Hippocampal formation (tissue), 2 donors: ENCODE results near the gene SHISA6.

Experiments
- DNase-seq, 2 donors: peaks; one replicate each; lab custom pipeline; 2025; lab: John Stamatoyannopoulos, UW

SHISA6 gene

GRCh38 chr17:11458279-11458678, 217.3 kb downstream of the SHISA6 start:
- no peak for DNase-seq

DNA sequence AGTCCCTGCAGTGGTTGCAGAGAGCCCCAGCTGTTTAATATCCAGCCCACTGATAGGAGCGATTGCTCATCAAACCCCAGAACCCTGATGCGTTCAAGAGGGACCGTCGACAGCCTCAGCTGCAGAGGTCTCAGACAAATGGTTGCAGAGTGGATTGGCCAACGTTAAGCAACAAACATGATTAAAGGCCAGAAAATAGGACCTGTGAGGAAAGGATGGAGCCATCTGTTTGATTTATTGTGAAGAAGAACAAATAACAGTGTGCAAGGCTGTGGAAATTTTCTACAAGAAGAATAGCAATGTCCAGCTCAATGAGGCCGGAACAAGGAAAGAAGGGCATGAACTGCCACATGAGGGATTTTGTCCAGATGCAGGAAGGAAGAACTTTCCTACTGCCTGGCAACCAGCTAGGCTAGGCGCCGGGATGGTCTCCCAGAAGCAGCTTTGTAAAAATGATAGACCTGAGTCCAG, 218.9 kb downstream of the SHISA6 start:
- DNase-seq = no peak

GRCh38 chr17:11461993-11462548, 221.1 kb downstream of the SHISA6 start:
- no peak for DNase-seq

- DNase-seq = no peak
These were observed 226.6 kb downstream of the SHISA6 start for GRCh38 chr17:11467639-11468038.

DNA sequence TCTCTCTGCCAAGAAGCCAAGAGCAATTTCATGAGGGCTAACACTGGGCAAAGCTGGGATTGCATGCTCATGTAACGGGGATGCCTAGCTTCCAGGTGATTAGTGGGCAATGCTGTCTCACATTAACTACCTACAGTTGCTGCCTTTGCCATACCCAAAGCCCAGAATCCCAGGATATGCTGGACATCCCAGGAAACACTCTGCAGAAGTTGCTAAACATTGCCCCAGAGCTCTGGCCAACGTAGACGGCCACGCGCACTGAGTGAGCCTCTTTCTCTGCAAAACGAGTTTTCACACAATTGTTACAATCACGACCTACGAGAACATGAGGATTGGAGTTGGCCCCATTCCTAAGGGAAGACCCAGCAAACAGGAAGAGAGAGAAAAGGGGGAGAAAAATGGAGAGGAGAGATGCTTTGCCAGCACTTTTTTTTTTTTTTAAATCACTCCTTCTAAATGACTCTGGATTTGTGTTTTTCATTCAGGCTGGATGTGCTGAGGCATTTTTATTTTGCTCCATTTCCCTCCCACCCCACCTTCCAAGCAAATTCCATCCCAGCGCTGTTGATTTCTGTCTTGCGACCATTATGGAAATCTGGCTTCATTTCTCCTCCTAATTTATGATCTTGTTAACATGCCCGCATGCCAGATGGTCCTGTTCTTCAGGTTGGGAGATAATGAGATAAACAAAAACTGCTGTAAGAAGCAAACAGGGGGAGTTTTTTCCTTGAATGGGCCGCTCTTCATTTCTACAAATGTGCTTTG, 244.5 kb downstream of the SHISA6 start:
- no peak for DNase-seq

GRCh38 chr17:11486101-11486867, 245.3 kb downstream of the SHISA6 start:
- DNase-seq = no peak

DNA sequence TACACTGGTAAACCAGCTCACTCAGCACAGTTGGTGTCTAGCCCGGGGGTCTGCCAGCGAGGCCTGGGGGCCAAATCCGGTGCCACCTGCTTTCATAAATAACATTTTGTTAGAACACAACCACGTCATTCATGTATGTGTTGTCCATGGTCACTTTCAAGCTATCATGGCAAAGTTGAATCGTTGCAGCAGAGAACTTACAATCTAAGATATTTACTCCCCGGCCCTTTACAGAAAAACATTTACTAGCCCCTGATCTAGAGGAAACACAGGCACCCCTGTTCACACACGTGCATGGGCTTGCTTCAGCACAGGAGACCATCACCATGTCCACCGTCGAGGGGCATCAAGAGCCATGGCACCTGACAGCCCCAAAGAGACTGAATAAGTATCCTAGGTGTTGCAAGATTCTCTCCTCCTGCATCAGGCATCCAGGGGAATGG, 245.9 kb downstream of the SHISA6 start:
- DNase-seq = no peak

GRCh38 chr17:11487469-11487868, 246.5 kb downstream of the SHISA6 start:
- DNase-seq = no peak

DNA sequence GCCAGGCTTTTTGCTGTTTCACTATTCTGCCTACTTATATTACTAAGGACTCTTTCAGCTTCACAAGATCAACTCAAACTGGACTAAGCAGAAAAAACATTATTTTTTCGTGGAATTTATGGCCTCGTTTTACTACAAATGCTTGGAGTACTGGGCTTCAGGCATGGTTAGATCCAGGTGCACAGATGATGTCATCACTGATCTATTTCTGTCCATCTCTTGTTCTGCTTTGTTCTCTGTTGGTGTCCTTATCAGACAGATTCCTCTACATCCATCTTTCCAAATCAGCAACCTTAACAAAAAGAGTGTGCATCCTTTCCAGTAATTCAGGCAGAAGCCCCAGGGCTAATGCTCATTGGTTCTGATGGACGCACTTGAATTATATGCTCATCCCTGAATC, 247.4 kb downstream of the SHISA6 start:
- no peak for DNase-seq

- no peak for DNase-seq
These were observed 249.2 kb downstream of the SHISA6 start for GRCh38 chr17:11490171-11490755.

GRCh38 chr17:11492511-11492910, 251.5 kb downstream of the SHISA6 start:
- no peak for DNase-seq

DNA sequence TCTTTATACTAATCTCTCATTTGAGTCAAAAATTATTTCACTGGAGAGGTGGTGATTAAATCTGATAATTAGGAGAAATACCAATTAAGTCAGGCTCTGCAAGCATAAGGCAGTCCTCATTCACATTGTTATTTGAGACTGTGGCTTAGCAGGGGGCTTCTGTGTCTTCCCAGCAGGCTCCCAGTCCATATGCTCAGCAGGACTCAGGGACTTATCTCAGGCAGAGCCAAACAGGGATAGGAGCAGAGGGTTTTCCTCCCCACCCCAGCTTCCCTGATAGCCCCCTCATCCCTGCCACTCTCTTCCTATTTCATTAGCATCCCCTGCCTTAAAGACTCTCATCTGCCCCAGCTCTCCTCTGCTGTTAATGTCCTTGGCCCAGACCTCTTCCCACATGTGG, 252.9 kb downstream of the SHISA6 start:
- DNase-seq = no peak

DNA sequence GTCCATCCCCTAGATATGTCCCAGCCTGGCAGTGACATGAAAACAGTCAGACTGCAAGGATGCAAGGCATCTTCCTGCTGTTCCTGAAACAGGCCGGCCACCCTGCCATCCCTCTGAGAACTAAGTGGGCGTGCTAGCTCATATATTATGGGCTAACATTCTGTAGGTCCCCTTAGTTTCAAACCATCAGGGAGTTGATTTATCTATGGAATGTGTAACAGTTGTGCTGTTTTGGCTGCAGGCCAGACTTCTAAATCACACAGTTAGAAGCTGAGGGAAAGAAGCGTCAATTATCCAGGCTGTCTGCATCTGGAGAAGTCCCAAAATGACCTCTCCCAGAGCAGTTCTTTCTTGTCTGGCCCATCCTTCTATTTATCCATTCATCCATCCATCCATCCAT, 254.6 kb downstream of the SHISA6 start:
- DNase-seq = no peak

- DNase-seq = no peak
These were observed 258.9 kb downstream of the SHISA6 start for GRCh38 chr17:11499881-11500280.

- DNase-seq = no peak
These were observed 262.5 kb downstream of the SHISA6 start for GRCh38 chr17:11503308-11504035.

DNA sequence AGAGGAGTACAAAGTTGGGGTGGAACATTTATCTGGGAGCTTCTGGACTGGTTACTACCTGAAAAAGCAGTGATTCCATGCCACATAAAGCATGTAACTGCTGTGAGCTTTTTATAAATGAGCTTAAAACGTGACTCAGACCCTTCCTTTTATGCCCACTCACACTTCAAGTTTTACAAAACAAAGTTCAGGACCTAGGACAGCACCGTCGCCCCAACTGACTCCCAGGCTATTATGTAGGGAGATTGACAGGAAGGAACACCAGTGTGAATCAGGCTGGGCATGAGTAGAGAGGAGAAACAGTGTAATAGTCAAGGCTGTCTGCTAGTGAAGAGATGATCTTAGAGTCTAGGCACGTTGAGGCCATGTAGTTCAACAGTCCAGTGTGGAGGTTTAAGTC, 265.6 kb downstream of the SHISA6 start:
- no peak for DNase-seq

DNA sequence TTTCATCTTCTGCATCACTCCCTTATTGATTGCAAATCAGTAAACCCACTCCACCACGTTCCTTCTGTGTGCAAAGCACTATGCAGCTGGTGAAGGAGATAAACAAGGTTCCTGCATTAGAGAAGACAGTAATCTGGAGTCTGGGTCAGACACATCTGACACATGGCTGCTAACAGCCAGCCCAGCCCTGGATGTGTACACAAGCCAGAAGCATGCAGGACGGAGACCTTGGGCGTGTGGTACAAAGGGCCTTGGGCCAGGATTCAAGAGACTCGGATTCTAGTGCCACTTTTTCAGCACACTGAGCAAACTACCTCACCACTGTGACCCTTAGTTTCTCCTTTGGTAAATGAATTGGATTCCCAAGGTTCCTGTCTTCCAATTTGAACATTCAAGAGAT, 270.7 kb downstream of the SHISA6 start:
- DNase-seq = no peak

GRCh38 chr17:11514565-11514964, 273.6 kb downstream of the SHISA6 start:
- no peak for DNase-seq

GRCh38 chr17:11514981-11515680, 274.1 kb downstream of the SHISA6 start:
- DNase-seq = no peak

DNA sequence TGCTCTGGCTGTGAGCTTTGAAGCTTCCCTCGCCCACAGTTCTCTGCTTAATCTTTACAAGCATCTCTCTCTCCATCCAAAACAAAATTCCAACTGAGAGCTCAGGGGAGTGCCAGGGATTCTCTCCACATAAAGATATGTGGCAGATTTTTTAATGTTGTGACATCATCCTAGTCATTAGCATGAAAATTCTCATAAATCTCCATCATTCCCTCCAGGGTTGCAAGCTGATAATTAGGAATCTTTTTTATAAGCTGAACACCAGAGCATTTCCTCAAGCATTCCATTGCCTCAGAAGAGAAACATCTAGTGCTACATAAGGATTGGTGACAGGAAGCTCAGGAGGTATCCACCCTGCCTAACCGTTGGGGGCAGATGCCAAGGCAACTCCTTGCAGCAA, 274.9 kb downstream of the SHISA6 start:
- DNase-seq = no peak

GRCh38 chr17:11535231-11535630, 294.2 kb downstream of the SHISA6 start:
- DNase-seq = no peak
